Measurements from ENCODE around the gene CYP19A1. TPM values are rescaled to one million over a fixed set of nuclear protein-coding genes. Genes with fewer than 3 reads are reported as not detected.

Gene CYP19A1
- total RNA-seq, 1 donor from 2014 or later = not detected

DNA sequence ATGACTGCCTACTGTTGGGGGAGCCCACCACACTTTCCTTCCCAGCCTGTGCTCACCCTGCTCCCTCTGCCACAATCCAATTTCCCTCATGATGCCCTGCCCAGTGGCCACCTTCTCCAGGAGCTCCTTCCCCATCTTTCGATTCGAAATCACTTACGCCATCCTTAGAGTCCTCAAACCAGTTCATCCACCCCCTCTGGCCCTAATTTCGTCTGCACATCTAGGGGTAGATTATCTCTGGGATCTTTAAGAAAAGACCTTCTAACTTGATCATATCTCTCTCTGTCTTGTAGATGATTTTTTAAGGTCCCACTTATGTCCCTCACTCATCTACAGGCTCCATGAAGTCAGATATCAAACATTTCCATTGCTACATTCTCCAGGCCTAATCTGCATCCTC is 17.1 kb downstream of the CYP19A1 start:
- Mint-ChIP-seq H3K9me3 (ENCODE audit: unreplicated experiment) (no peaks in the 10 kb centered on the region), H3K36me3 (ENCODE audit: unreplicated experiment) (no peaks in the 10 kb centered on the region), H3K4me1 (ENCODE audit: low read depth, unreplicated experiment) (peaks cover 5% of the 10 kb centered on the region), H3K27me3 (ENCODE audit: unreplicated experiment) (peaks cover 7% of the 10 kb centered on the region), H3K4me3 (ENCODE audit: unreplicated experiment) (no peak overlapping the region), H3K27ac (ENCODE audit: unreplicated experiment) (no peak overlapping the region)
- no peak for DNase-seq
- TF ChIP-seq, protein P1, sequence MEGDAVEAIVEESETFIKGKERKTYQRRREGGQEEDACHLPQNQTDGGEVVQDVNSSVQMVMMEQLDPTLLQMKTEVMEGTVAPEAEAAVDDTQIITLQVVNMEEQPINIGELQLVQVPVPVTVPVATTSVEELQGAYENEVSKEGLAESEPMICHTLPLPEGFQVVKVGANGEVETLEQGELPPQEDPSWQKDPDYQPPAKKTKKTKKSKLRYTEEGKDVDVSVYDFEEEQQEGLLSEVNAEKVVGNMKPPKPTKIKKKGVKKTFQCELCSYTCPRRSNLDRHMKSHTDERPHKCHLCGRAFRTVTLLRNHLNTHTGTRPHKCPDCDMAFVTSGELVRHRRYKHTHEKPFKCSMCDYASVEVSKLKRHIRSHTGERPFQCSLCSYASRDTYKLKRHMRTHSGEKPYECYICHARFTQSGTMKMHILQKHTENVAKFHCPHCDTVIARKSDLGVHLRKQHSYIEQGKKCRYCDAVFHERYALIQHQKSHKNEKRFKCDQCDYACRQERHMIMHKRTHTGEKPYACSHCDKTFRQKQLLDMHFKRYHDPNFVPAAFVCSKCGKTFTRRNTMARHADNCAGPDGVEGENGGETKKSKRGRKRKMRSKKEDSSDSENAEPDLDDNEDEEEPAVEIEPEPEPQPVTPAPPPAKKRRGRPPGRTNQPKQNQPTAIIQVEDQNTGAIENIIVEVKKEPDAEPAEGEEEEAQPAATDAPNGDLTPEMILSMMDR (IDR thresholded peaks at IDR 0.05; ENCODE audit: partially characterized antibody, unreplicated experiment) = no peak

DNA sequence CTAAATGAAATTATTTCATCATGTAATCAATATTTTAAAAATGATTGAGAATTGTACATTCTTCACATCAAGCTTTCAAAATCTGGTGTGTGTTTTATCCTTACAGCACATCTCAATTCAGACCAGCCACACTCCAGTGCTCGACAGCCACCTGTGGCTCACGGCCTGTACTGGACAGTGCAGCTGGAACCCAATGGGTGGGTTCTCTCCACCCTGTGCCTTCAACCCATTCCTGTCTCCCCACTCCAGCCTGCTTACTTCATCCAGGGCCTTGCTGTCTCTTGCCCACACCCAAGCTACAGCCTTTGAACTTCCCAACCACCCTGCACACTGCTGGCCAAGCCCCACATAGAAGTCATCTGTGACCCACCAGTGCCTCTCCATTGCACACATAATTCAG is 17.6 kb downstream of the CYP19A1 start:
- Mint-ChIP-seq H3K36me3 (ENCODE audit: unreplicated experiment) (no peaks in the 10 kb centered on the region), H3K9me3 (ENCODE audit: unreplicated experiment) (no peaks in the 10 kb centered on the region), H3K27me3 (ENCODE audit: unreplicated experiment) (peaks cover 7% of the 10 kb centered on the region), H3K4me3 (ENCODE audit: unreplicated experiment) (no peak overlapping the region), H3K4me1 (ENCODE audit: low read depth, unreplicated experiment) (peaks cover 5% of the 10 kb centered on the region), H3K27ac (ENCODE audit: unreplicated experiment) (no peak overlapping the region)
- no peak for DNase-seq
- TF ChIP-seq, protein P1 (IDR thresholded peaks at IDR 0.05; ENCODE audit: partially characterized antibody, unreplicated experiment) = no peak

DNA sequence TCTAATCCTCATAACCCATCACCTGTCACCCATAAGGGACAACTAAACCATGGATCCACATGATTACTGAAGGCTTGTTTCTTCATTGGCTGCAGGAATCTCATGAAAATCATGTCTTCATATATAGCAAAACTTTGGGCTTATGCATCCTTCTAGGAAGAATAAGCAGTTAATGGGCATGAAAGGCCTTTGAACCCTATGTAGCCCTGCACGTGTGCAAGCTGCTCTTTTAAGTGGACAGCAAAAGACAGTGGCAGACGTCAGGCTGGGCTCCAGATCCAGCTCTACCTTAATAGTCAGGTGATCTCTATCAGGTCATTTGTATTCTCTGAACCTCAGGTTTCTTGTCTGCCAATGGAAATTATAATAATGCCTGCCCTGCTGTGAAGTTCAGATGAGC is 18.9 kb downstream of the CYP19A1 start:
- H3K36me3 Mint-ChIP-seq (ENCODE audit: unreplicated experiment) = no peaks in the 10 kb centered on the region
- no peak overlapping the region for H3K4me3 Mint-ChIP-seq (ENCODE audit: unreplicated experiment)
- DNase-seq = no peak
- no peaks in the 10 kb centered on the region for H3K9me3 Mint-ChIP-seq (ENCODE audit: unreplicated experiment)
- TF ChIP-seq, protein P1 (IDR thresholded peaks at IDR 0.05; ENCODE audit: partially characterized antibody, unreplicated experiment) = no peak
- H3K27ac Mint-ChIP-seq (ENCODE audit: unreplicated experiment) = no peak overlapping the region
- H3K27me3 Mint-ChIP-seq (ENCODE audit: unreplicated experiment) = peaks cover 7% of the 10 kb centered on the region
- H3K4me1 Mint-ChIP-seq (ENCODE audit: low read depth, unreplicated experiment) = peaks cover 5% of the 10 kb centered on the region

DNA sequence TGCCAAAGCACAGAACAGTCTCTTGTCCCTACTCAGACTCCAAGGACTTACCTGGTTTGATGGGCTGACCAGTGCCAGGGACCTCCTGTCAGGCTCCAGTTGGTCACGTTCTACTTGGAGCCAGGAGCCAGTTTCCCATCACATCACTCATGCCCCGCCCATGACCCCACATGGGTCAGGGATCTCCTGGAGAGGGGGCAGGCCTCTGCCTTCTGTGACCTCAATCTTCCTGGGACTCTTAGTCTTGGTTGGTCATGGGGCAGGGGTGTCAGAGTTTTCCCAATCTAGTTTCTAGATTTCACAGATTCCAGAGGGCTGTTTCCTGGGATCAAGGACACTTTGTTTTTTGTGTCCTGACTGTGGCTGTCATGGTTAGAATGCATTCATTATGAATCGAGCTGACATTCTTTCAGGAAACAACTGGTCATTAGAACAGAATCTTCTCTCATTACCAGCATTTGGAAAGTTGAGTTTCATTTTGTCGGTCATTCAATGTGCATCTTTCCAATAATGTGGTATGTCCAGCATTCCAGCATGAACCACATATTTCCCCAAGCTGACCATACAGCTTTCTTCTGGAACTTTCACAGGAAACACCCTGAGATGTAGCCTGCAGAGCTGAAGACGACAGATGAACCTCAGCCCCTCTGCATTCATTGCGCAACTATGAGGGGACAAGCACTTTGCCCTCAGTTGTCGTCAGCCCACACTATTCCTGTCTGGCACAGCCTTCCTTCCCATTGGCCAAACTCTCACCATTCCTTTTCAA is 19.8 kb downstream of the CYP19A1 start:
- H3K27ac Mint-ChIP-seq (ENCODE audit: unreplicated experiment) = no peak overlapping the region
- peaks cover 7% of the 10 kb centered on the region for H3K27me3 Mint-ChIP-seq (ENCODE audit: unreplicated experiment)
- H3K9me3 Mint-ChIP-seq (ENCODE audit: unreplicated experiment) = no peaks in the 10 kb centered on the region
- no peaks in the 10 kb centered on the region for H3K36me3 Mint-ChIP-seq (ENCODE audit: unreplicated experiment)
- no peak for DNase-seq
- H3K4me1 Mint-ChIP-seq (ENCODE audit: low read depth, unreplicated experiment) = peaks cover 5% of the 10 kb centered on the region
- TF ChIP-seq, protein P1 (IDR thresholded peaks at IDR 0.05; ENCODE audit: partially characterized antibody, unreplicated experiment) = no peak
- no peak overlapping the region for H3K4me3 Mint-ChIP-seq (ENCODE audit: unreplicated experiment)

DNA sequence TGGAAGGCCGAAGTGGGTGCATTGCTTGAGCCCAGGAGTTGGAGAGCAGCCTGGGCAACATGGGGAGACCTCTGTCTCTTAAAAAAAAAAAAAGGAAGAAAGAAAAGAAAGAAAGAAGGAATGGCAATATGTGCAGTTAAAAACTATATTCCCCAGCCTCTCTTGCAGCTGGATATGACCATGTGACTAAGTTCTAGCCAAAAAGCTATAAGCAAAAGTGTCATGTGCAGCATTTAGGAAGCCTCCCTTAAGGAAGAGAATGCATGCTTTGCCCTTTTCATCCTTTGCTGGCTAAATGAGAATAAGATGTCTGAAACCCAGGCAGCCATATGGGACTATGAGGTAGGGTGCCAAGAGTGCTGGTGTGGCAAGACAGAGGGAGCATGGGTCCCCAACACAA is 21.8 kb downstream of the CYP19A1 start:
- Mint-ChIP-seq H3K4me3 (ENCODE audit: unreplicated experiment) (no peak overlapping the region), H3K4me1 (ENCODE audit: low read depth, unreplicated experiment) (peaks cover 9% of the 10 kb centered on the region), H3K27me3 (ENCODE audit: unreplicated experiment) (peaks cover 6% of the 10 kb centered on the region), H3K27ac (ENCODE audit: unreplicated experiment) (no peak overlapping the region), H3K9me3 (ENCODE audit: unreplicated experiment) (no peaks in the 10 kb centered on the region), H3K36me3 (ENCODE audit: unreplicated experiment) (no peaks in the 10 kb centered on the region)
- DNase-seq = no peak
- TF ChIP-seq, protein P1 (IDR thresholded peaks at IDR 0.05; ENCODE audit: partially characterized antibody, unreplicated experiment) = no peak
